ENCODE data around the gene MOCS3.

DNA sequence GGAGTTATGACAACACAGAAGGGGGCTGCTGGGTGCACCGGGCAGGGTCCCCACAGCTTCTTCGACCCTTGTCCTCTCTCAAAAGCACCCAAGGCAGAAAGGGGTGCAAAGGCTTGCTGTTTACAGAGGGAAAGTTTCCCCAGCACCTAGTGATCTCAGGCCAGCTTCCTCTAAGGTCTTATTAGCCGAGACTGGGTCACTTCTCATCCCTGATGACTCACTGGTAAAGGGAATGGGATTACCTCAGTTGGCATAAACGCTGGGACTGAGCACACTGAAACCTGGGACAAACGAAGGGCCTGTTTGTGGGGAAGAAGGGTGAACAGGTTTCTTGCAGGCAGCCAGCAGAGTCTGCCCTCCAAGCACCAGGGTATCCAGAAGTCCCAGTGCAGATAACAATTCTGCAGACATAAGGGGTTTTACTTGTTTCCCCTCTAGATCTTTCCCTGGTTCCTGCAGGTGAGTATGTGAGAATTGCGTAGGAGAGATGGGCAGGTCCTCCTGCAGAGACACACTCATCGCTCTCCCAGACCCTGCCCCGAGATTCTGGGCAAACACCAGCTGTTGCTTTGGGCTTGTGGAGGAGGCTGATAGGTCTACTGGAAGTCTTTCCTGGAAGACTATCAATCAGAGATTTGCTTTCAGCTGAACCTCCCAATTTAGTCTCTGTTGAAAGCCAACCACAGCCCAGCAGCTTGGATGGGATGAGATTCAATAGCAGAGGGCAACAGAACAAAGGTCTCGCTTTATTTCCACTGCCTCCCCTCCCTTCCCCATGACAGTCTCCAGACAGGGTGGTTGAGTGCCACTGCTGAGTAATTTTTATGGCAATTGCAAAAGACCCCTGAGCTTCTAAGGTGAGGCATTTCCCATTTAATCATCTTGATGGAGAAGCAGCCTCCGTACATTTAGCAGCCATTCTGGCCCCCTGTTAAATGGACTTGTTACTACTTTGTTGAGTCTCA, 38.6 kb downstream of the MOCS3 start:
- no peak for TF ChIP-seq POLR2A (IDR thresholded peaks at IDR 0.05)
- TF ChIP-seq, protein P1, sequence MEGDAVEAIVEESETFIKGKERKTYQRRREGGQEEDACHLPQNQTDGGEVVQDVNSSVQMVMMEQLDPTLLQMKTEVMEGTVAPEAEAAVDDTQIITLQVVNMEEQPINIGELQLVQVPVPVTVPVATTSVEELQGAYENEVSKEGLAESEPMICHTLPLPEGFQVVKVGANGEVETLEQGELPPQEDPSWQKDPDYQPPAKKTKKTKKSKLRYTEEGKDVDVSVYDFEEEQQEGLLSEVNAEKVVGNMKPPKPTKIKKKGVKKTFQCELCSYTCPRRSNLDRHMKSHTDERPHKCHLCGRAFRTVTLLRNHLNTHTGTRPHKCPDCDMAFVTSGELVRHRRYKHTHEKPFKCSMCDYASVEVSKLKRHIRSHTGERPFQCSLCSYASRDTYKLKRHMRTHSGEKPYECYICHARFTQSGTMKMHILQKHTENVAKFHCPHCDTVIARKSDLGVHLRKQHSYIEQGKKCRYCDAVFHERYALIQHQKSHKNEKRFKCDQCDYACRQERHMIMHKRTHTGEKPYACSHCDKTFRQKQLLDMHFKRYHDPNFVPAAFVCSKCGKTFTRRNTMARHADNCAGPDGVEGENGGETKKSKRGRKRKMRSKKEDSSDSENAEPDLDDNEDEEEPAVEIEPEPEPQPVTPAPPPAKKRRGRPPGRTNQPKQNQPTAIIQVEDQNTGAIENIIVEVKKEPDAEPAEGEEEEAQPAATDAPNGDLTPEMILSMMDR (IDR thresholded peaks at IDR 0.05), result no peak

Measured in testis (tissue), 2 donors.